Sigmoid colon (tissue), 4 donors: ENCODE results near the gene PGS1.
"Not testable (repeated sequence)": the region's sequence is repeated elsewhere in the genome, so short reads cannot be mapped to it uniquely, and the experiment has no call there.

Experiments
- EP300 ChIP-seq, 4 donors: sonication (generic); formaldehyde crosslinking; IDR thresholded peaks; one replicate each; pipeline ENCODE4 v1.6.1; 2017; ENCODE audit warnings: antibody characterized with exemption in 4 of 4
- POLR2A ChIP-seq, 2 donors: fragments of 450-650 bp; IDR thresholded peaks; one replicate each; pipeline ENCODE4 v1.6.1; 2016; ENCODE audit warnings: antibody characterized with exemption in 2 of 2, mild to moderate bottlenecking in 2 of 2, moderate library complexity in 2 of 2
- POLR2AphosphoS5 ChIP-seq, 4 donors: sonication (generic); formaldehyde crosslinking; IDR thresholded peaks; one replicate each; pipeline ENCODE4 v1.6.1; 2017; ENCODE audit warnings: antibody characterized with exemption in 4 of 4
- TF ChIP-seq, protein P1 (sequence below), 4 experiments: fragments of 450-650 bp in 3 of 4; fragments of 200-600 bp in 1 of 4; IDR thresholded peaks; one replicate each; pipeline ENCODE4 v1.5.1; 2016 to 2019; ENCODE audit warnings: antibody characterized with exemption in 4 of 4, mild to moderate bottlenecking in 3 of 4, moderate library complexity in 2 of 4

- TF ChIP-seq, protein P1, sequence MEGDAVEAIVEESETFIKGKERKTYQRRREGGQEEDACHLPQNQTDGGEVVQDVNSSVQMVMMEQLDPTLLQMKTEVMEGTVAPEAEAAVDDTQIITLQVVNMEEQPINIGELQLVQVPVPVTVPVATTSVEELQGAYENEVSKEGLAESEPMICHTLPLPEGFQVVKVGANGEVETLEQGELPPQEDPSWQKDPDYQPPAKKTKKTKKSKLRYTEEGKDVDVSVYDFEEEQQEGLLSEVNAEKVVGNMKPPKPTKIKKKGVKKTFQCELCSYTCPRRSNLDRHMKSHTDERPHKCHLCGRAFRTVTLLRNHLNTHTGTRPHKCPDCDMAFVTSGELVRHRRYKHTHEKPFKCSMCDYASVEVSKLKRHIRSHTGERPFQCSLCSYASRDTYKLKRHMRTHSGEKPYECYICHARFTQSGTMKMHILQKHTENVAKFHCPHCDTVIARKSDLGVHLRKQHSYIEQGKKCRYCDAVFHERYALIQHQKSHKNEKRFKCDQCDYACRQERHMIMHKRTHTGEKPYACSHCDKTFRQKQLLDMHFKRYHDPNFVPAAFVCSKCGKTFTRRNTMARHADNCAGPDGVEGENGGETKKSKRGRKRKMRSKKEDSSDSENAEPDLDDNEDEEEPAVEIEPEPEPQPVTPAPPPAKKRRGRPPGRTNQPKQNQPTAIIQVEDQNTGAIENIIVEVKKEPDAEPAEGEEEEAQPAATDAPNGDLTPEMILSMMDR (IDR thresholded peaks at IDR 0.05): not testable (repeated sequence)
- TF ChIP-seq POLR2AphosphoS5, EP300, POLR2A (IDR thresholded peaks at IDR 0.05): not testable (repeated sequence)
Observed at GRCh38 chr17:78466109-78466785, 87.8 kb downstream of the PGS1 start.
